T-helper 1 cell treated with Interleukin-12 subunit alpha and Interleukin-12 subunit beta and Interleukin-4 antibody, amounts not matched to agents 30 ng/mL and 1 ng/mL, for 36 hours (primary cell): ENCODE results near the gene LOXL3. TPM values are rescaled to one million over a fixed set of nuclear protein-coding genes. Genes with fewer than 3 reads are reported as not detected.

Experiments used
- intact Hi-C: fragments of 100-400 bp; cut with micrococcal nuclease; formaldehyde crosslinking; loops from one replicate; pipeline ENCODE4 v1.15.1; 2024
- total RNA-seq: library from RNA; stranded (reverse); gene quantifications from 2 replicates; pipeline ENCODE4 v1.2.3, GENCODE V29; 2022

LOXL3 gene
- total RNA-seq, 1 donor from 2014 or later = 0.78 TPM

DNA sequence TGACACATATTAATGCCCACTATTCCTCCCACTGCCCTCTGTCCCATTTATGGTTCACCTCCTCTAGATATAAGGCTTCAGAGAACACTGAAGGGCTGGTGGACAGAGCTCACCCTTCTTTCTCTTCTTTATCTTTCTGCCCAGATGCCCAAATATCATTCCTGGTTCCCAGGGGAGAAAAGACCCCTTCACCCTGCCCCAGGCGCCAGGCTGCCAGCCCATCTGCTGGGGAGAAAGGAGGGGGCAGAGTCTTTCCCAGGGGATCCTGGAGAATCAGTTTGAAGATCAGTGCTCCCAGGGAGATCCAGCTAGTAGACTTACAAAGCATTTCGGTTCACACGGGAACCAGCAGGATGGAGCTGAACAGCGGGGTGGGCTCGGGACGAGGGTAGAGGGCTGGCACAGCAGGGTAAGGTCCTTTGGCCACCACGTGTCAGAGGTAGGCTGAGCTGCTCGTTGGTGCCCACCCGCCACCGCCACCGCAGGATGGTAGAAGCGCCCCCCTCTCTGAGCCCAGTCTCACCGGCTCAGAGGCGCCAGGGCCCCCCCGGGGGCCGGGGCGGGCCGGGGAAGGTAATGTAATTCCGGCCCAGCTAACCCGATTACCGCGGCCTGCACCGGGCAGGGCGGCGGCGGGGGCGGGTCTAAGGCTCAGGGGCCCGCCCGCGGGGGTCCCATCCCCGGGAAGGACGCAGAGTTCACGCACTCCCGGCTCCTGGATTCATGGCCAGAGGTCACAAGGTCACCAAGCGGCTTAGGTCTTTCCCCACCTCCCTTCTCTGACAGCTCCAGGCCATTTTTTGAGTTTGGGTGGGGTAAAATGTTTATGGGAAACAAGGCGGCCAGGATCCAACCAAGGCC is 40.8 kb downstream of the LOXL3 start:
- intact Hi-C loops = no loop called here

DNA sequence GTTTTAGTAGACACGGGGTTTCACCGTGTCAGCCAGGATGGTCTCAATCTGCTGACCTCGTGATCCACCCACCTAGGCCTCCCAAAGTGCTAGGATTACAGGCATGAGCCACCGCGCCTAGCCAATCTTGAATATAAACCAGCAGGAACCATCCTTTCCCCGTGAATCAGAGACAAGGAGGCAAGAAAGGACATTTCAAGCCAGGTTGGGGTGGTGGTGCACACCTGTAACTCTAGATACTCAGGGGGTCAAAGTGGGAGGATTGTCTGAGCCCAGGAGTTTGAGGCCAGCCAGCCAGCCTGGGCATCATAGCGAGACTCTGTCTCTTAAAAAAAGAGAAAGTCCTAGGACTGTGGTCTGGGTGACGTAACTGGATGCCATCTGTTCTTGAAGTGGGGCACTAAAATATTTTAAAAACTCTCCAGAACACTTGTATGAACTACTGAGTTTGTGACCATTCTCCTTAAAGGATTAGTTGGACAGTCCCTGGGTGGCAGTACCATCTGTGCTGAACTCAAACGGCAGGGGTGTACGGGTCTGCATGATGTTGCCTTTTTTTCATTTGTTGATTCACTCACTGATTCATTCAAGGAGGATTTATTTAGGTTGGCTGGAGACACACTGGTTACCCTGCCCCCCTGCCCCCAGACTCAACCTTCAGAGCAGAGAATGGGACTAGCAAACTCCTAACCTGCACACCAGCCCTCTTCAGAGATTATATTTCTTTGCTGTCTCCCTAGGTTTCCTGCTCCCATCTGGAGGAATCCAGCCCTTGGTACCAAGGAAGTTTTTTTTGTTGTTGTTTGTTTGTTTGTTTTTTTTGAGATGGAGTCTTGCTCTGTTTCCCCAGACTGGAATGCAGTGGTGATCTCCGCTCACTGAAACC is 42.4 kb downstream of the LOXL3 start:
- intact Hi-C loops = no loop called here

DNA sequence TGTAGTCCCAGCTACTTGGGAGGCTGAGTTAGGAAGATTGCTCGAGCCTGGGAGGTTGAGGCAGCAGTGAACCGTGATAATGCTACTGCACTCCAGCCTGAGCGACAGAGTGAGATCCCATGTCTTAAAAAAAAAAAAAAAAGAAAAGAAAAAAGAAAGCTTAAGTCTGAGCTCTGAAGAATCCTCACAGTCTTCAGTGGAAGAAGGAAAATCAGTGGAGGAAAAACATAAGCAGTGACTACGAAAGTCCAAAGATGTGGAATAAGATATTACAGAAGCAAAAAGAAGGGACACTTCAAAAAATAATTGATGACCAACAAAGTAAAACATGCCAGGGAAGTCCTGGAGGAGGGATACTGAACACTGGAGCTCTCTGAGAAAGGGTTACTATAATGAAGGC is 43.5 kb downstream of the LOXL3 start:
- intact Hi-C loops = no loop called here

DNA sequence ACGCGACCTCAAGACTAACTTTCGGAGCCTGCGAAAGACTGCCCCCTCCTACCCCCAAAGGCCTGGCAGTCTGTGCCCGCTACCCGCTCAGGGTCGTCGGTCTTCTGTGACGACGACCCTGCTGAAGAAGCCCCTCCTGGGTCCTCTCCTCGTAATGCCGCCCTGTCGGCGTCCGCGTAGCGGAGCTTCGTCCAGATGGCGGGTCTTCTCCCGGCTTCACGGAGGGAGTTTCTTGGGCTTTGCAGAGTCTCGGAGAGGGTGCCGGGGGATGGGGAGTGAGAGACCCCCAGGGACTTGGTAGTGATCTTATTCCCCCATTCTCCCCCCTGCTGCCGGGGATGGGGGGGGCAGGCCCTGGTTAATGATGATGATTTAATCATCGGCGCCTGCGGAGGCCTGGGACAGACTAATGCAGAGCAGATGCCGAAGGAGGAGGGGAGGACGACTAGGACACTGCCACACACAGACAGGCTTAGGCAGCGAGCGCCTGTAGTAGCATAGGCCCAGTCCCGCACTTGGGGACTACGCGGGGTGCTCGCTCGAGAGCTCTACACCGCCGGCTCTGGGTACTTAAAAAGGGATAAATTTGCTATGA is 45.7 kb downstream of the LOXL3 start:
- intact Hi-C loops = loop anchor here (1.0 to 2.0 kb wide), 14 partner anchors 8 to 771 kb away; partner anchors contain the start of genes AUP1, C2orf81, DGUOK and DOK1

DNA sequence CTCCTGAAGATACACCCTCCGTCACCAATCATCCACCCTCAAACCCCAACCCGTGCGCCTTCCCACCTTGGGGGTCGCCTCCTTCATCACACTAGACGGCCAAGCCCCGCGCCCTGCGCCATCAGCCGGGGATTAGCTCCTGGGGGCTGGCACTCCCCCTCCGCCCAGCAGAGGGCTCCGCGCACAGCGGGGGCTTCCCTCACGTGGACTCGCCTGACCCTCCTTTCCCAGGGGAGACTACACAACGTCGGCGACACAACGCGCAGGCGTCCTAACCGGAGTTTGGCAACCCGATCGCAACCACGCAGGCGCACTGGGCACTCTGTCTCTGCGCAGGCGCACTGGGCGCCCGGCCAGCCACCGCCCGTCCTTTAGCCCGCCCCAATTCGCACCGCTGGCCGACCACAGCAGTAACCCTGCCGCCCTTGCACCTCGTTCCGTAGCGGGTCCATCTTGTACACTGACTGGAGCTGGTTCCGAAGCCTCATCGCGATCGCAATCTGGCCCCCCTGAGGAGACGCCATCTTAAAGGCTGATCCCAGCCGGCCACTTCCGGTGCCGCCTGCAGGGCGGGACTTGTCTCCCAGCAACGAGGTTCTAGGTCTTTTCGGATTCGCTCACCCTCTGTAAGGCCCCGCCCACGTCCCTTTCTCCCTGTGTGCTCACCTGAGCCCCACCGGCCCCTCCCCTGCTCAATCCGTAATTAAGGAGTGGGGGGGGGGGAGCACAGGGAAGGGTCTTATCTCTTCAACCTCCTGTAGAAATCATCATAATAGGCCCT is 46.4 kb downstream of the LOXL3 start, which contains the start of gene PCGF1:
PCGF1 (minus strand) TSS at position 551 of the 781 bp plus-strand sequence; CDS start at position 524, 27 bp downstream.
- intact Hi-C loops = loop anchor here (1.0 to 2.0 kb wide), 14 partner anchors 9 to 770 kb away; partner anchors contain the start of genes AUP1, C2orf81, DGUOK and DOK1

DNA sequence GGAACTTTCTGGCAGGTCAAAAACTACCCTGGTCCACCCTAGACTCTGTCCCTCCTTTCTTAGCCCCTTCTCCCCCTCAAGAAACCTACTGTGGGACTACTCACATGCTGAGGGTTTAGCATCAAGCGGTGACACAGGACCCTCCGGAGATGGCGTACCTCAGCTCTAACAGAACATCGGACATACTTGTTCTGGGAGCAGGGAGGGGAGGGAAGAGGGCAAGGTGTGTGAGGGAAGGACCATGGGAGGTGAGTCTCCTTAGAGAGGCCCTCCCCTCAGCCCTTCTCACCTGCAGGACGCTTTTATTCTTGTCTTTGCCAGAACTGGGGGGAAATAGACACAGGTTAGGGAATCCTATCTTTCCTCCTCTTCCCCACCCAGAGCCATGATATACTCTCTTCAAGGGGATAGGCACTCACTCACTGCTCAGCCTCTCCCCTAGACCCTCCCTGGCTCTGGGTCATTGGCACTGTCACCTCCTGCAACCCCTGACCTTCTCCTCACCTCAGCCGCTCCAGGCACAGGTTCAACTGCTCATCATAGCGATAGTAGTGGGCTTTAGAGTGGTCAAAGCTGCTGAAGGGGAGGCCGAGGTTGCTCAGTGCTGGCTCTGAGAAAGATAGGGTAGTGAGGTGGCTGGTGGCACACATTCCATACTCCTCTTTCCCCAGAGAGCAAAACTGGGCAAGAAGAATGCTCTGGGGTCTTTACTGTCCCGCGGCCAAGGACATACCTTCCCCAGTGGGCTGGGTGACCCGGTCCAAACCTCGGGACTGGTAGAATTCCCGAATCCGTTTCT is 48.1 kb downstream of the LOXL3 start:
- intact Hi-C loops = loop anchor here (2.0 kb wide), 4 partner anchors 51 to 239 kb away; partner anchors contain the start of genes C2orf81, INO80B, SEMA4F and WDR54

DNA sequence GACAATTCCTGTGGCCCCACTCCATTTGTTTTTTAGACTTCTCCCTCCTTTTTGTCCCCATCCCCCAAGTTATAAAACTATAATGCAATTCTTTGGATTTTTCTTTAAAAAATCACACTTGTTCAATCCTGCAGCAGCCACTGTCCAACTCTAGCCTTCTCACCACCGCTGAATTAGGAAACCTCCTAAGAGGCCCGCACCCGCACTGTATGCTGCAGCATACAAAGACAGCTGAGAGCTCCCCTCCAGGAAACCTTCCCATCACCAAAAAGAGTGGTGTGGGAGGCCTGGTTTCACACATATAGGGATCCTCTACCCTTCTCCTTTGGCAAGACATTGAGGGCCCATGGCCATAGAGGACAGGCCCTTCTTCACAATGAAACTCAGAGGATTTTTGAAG is 49.2 kb downstream of the LOXL3 start:
- intact Hi-C loops = loop anchor here (5.0 kb wide), 1 partner anchor 1212 kb away; the partner anchor contains the start of gene EGR4

DNA sequence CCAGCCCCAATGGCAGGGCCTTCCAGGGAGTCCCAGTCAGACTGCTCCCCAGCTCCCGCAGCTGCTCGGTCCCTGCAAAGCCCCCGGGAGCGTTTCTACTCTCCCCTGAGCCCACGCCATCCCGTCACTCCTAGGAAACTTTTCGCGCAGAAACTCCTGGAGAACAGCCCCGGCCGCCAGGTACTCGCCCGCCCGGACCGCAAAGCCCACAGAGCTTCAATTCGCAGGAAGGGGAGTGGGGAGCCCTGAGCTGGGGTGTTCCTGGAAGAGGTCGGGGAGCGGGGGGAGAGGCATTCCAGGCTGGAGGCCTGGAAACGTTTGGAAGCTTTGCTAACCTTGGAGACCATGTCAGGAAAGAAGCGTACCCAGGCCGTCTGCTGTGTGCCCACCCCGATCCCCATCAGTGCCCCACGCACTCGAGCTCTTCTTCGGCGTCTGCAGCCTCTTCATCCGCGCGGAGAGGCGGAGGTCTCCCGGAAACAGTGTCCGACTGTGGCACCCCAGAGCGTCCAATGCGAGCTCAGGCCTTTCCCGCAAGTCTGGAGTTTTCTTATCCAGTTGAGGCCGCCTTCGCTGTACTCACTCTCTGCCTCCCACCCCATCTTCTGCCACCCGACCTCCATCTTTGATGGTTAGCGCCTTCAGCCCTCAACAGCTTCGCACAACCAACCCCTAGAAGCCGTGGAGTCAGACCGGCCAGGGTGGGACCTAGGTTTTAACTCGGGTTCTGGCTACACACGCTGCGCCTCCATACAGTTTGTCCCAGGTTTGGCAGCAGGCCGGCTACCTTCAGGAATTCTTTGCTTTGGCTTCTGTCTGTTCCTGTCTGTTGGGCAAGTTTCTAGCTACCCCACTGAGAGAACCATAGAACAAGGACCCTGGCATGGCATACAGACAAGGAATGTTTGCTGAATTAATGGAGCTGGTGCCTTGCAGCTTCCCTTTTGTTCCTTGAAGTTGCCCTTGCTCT is 50.0 kb downstream of the LOXL3 start:
- intact Hi-C loops = loop anchor here (1.0 to 5.0 kb wide), 2 partner anchors 20 to 1211 kb away; partner anchors contain the start of genes EGR4 and TTC31

DNA sequence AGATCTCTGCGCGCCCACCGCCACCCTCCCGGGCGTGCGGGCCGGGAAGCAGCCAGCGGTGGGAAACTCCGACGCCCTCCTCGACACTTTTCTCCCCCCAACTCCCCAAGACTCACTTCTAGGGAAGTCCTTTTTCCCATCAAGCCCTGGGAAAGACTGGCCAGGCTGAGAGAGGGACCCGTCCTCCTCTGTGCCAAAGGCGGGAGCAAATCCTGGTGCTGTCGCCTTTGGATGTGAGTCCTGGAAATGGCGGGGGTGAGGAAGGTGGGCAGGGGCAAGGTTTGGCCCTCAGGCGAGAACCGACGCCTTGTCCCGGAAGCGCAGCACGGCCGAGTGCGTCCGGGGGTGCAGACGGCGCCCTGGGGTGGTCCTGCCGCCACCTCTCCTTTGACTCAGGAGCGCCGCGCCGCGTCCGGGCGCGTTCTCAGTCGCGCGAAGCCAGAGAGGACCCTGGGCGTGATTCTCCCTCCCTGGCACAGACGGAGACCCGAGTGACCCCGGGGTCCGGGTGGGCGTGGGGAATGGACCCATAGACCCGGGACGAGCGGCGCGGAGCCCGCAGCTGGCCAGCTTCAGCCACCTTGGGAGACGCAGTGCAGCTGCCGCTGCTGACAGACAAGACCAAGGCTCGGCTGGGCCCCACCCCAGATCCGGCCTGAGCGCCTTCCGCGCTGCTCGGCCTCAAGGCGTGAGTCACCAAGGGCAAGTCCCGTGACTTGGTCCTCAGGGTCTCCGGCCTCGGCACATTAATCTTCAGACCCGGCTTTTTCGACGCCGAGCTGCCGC is 50.8 kb downstream of the LOXL3 start:
- intact Hi-C loops = loop anchor here (1.0 to 5.0 kb wide), 2 partner anchors 20 to 1211 kb away; partner anchors contain the start of genes EGR4 and TTC31

DNA sequence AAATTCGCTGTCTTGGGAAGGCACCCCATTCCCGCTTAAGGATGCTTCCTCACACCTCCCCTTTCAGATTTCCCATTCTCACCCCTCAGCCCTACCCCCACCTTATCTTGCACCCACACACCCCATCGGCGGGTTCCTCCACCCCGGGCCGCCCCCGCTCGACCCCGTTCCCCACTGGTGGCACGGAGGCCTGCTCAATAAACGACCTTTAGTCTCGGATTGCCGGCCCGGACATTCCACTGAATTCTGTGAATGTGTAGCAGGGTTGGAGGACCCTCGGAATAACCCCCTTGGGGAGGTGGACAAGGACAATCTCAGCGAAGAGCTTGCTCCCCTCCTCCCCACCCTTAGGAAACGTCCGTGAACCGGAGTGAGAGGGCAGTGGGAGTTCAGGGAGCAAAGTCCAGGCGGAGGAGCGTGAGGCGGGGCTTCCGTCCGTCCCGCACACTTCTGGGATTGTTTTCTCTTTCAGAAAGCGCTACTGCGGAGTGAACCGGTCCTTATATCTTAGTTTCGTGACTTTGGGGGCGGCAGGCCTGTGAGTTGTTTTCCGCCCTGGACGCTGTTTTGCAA is 51.5 kb downstream of the LOXL3 start:
- intact Hi-C loops = loop anchor here (5.0 kb wide), 1 partner anchor 1210 kb away; the partner anchor contains the start of gene EGR4

DNA sequence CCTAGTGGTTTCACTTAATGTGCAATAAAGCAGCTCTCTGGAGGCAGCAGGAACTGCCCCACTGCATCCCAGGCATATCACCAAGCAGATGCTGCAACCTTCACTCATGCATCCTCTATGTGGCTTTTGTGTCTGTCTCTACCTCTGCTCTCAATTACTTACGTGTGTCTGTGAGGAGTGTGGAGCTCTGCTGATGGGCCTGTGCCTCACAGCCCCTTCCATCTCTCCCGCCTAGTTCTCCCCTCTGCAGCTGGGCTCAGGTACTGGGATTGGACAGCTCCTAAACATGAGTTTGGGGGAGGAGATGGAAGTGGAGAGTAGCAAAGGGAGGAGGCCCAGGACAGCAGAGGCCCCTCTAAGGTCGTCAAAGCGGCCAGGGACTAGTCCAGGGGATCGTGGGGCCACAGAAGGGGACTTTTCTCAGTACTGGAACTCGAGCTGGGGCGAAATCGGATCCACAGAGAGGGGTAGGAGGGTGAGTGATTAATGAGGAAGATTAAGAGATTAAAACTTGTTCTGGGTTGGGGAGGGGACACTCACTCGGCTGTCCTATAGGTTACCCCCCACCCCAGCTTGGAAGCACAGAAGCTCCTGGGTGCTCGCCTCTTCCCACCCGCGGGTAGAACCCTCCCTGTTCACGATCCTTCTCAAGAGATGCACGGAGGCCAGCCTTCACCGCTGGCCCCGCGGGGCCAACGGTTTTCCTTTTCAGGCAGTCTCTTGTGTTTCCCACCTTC is 52.2 kb downstream of the LOXL3 start:
- intact Hi-C loops = loop anchor here (5.0 kb wide), 1 partner anchor 1209 kb away; the partner anchor contains the start of gene EGR4

DNA sequence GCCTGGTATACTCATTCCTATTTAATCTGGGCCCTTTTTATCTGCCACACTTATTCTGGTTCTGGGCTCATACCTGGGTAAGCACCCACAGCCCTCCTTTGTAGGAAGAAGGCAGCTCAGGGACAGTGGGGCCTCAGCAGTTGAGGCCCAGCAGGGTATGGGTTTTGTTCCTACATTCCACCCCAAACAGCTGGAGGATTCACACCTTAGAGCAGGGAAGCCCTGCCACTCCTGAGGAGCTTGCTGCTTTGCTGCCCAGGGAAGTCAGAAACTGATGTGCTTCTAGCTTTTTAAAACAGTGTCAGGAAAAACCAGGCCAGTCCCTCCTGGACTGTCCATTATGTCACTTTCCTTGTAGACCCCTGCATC is 53.2 kb downstream of the LOXL3 start:
- intact Hi-C loops = loop anchor here (5.0 kb wide), 1 partner anchor 1208 kb away; the partner anchor contains the start of gene EGR4

DNA sequence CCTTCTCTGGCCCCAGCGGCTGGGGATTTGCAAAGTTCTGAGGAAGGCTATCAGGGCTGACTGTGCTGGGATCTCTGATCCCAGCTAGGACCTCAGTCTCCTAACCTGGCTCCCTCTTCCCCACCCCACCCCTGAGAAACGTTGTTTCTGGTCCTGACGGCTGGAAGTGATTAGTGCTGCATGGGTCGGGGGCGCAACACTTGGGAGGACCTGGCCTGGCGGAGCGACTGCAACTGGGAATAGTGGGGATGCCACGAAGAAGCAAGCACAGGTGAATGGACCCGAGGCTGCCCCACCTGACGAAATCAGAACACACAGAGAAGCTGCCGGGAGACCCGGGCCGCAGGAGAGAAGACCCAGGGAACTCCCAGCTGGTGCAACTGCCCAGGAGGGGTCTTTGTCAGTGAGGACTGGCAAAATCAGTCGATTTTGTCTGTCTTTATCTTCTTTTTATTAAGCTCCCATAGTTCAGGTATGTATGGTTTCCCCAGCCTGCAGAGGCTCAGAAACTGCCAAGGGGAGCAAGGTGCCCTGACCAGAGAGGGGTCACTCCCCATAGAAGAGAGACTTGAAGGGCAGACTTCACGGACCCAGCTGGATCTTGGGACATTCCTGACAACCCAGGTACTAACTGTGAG is 53.7 kb downstream of the LOXL3 start:
- intact Hi-C loops = loop anchor here (1.0 to 5.0 kb wide), 2 partner anchors 16 to 1208 kb away; partner anchors contain the start of gene EGR4

DNA sequence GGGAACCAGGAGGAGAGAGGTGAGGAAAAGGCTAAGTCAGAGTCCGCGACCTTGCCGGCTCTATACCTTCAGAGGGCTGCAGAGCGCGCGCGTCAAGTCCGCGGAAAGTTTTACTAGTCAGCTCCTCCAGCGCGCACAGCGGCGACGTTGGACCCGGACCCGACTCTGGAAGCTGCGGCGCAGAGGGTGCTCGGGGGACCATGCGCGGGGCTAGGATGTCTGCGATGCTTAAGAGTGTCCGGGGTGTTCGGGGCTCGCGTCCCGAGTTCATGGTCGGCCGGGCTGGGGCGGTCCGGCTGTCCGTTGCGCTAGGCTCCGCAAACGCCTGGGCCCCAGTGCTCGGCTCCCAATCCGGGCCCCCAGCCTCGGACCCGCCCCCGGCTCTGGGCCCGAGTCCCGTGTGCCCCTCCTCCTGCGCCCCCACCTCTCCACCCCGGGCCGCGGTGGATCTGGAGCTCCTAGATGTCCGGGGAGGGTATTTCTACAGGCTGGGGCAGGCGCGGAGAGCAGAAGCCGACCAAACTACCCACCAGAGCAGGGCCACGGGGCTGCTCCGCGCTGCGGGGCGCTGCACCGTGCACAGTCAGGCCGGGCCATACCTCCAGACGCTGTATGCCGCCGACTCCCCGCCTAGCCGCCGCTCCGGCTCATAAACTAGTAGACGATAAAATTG is 54.3 kb downstream of the LOXL3 start, which contains the start of gene LBX2:
LBX2 (minus strand) TSS at position 337 of the 673 bp plus-strand sequence; CDS start at position 271, 66 bp downstream.
- intact Hi-C loops = loop anchor here (1.0 kb wide), 1 partner anchor 17 kb away; no protein-coding TSS in a partner anchor
